GM23248 (cell line): ENCODE data around the gene ERI2. TPM values are rescaled to one million over a fixed set of nuclear protein-coding genes. Genes with fewer than 3 reads are reported as not detected.

Experiments
- DNase-seq: peaks from one replicate; pipeline ENCODE4 v3.0.0-alpha.2; 2015
- H2AFZ ChIP-seq: fragments of 200-600 bp; sonication (generic); 2 replicates; pipeline ENCODE4 v1.6.1; 2016; ENCODE audit warnings: antibody characterized with exemption
- H3F3A ChIP-seq: fragments of 200-600 bp; sonication (generic); 2 replicates; pipeline ENCODE4 v1.6.1; 2016; ENCODE audit warnings: mild to moderate bottlenecking, antibody characterized with exemption, mixed run types; ENCODE audit not compliant: insufficient read depth
- H3K27ac ChIP-seq: fragments of 200-600 bp; sonication (generic); 2 replicates; pipeline ENCODE4 v1.5.1; 2016; ENCODE audit warnings: mild to moderate bottlenecking
- H3K27me3 ChIP-seq: fragments of 200-600 bp; sonication (generic); replicated peaks from 2 replicates; pipeline ENCODE4 v1.6.1; 2016; ENCODE audit warnings: mild to moderate bottlenecking; ENCODE audit not compliant: insufficient read depth
- H3K36me3 ChIP-seq: fragments of 200-600 bp; sonication (generic); 2 replicates; pipeline ENCODE4 v1.6.1; 2016; ENCODE audit warnings: low read depth, mild to moderate bottlenecking
- H3K4me1 ChIP-seq: fragments of 200-600 bp; sonication (generic); 2 replicates; pipeline ENCODE4 v1.6.1; 2016; ENCODE audit warnings: mild to moderate bottlenecking; ENCODE audit not compliant: insufficient read depth
- H3K4me2 ChIP-seq: fragments of 200-600 bp; sonication (generic); one replicate; pipeline ENCODE4 v1.6.1; 2016; ENCODE audit warnings: mild to moderate bottlenecking; ENCODE audit not compliant: unreplicated experiment
- H3K4me3 ChIP-seq: fragments of 200-600 bp; sonication (generic); 2 replicates; pipeline ENCODE4 v1.5.1; 2016; ENCODE audit warnings: mild to moderate bottlenecking
- H3K79me2 ChIP-seq: fragments of 200-600 bp; sonication (generic); 2 replicates; pipeline ENCODE4 v1.6.1; 2016; ENCODE audit warnings: mild to moderate bottlenecking; ENCODE audit not compliant: insufficient read depth
- H3K9ac ChIP-seq: fragments of 200-600 bp; sonication (generic); 2 replicates; pipeline ENCODE4 v1.6.1; 2016; ENCODE audit warnings: mild to moderate bottlenecking
- H3K9me2 ChIP-seq: fragments of 200-600 bp; sonication (generic); 2 replicates; pipeline ENCODE4 v1.6.1; 2016; ENCODE audit warnings: mixed run types, mild to moderate bottlenecking, moderate library complexity; ENCODE audit not compliant: insufficient read depth
- H3K9me3 ChIP-seq: fragments of 200-600 bp; sonication (generic); one replicate; pipeline ENCODE4 v1.6.1; 2017; ENCODE audit warnings: low read depth
- H4K20me1 ChIP-seq: fragments of 200-600 bp; sonication (generic); 2 replicates; pipeline ENCODE4 v1.6.0; 2016; ENCODE audit not compliant: insufficient read depth
- EZH2 ChIP-seq: fragments of 200-600 bp; sonication (generic); IDR thresholded peaks from 2 replicates; pipeline ENCODE4 v1.6.1; 2018; ENCODE audit warnings: antibody characterized with exemption, mild to moderate bottlenecking; ENCODE audit not compliant: insufficient read depth, poor library complexity, severe bottlenecking
- EZH2phosphoT487 ChIP-seq: fragments of 200-600 bp; sonication (generic); IDR thresholded peaks from 2 replicates; pipeline ENCODE4 v1.6.1; 2018; ENCODE audit warnings: antibody characterized with exemption, moderate library complexity, mild to moderate bottlenecking, low read depth; ENCODE audit not compliant: insufficient read depth
- WGBS, 2 experiments: methylation state at CpG; one replicate each; pipeline ENCODE4 v1.1.6; 2015 to 2017; ENCODE audit warnings: low lambda C conversion rate in 2 of 2, low coverage in 1 of 2; ENCODE audit errors: missing lambda C conversion rate in 2 of 2; 5-methylcytosine and 5-hydroxymethylcytosine counted together
- in situ Hi-C: fragments of 300-500 bp; cut with MboI; formaldehyde crosslinking; loops from 2 replicates; pipeline ENCODE4 v1.15.0; 2020
- polyA plus RNA-seq: library from polyadenylated mRNA; unstranded; fragments of >200 nt; fragmentation: Nextera tagmentation; extraction: Ambion mirVana; gene quantifications from 2 replicates; pipeline ENCODE4 v1.2.1, GENCODE V29; 2016
- small RNA-seq: library from RNA; depleted of rRNA; stranded (forward); fragments of <200 nt; gene quantifications from one replicate; pipeline ENCODE3, GENCODE V24; 2014; ENCODE audit warnings: low read depth, low replicate concordance
- total RNA-seq: library from RNA; depleted of rRNA; stranded (reverse); fragments of >200 nt; shearing (Covaris generic); gene quantifications from 2 replicates; pipeline ENCODE4 v1.2.3, GENCODE V29; 2014; rRNA removed

Gene ERI2
- total and polyA plus RNA-seq, 2 experiments from 2014 or later: 13.2 to 13.6 TPM

DNA sequence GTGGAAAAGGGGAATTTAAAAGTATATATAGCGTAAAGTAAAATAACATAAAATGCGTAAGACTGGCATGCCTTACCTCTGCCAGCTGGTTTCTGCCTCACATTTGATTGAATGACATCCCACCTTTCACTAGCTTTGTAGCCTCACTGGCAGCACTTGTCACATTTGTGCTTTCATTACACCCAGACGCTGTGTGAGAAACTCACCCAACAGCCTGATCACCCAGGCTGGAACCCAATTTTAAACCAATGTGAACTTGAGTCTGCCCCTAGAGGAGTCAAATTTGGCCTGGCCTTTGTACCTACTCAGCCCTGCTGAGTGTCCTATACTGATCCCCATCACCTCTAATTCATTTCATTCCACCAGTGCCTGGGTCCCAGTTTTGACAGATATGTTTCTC is 59.8 kb downstream of the ERI2 start:
- Histone ChIP-seq H3K79me2 (no peaks in the 10 kb centered on the region), H3K36me3 (no peaks in the 10 kb centered on the region), H4K20me1 (no peaks in the 10 kb centered on the region), H3K27ac (no peak overlapping the region), H3F3A (no peaks in the 10 kb centered on the region), H3K9ac (no peak overlapping the region), H3K9me2 (no peaks in the 10 kb centered on the region), H3K9me3 (no peaks in the 10 kb centered on the region), H3K4me1 (no peaks in the 10 kb centered on the region), H3K27me3 (no peaks in the 10 kb centered on the region), H2AFZ (no peak overlapping the region), H3K4me2 (no peak overlapping the region), H3K4me3 (no peak overlapping the region)
- 84 to 87% methylated on average over 3 of the region's 3 CpGs for WGBS, 2 experiments
- TF ChIP-seq EZH2 (no peak), EZH2phosphoT487 (no peak)
- DNase-seq: no peak
- in situ Hi-C loops: no loop called here

Small RNA genes lying within 50 kb of the gene (small RNA-seq; reads per million reads assigned to genes)
- gene RF00618 (not detected), gene RNU6-944P (not detected)

Other genes starting within 250 kb of the ERI2 start
- gene ACSM2B, start 230.1 kb downstream of the ERI2 start, total RNA-seq: not detected in 2 replicates
- gene ACSM2B, start 230.1 kb downstream of the ERI2 start, polyA plus RNA-seq: not detected in 2 replicates
- not detected in 2 replicates for gene ACSM1, start 108.8 kb downstream of the ERI2 start, total RNA-seq
- not detected in 2 replicates for gene ACSM1, start 108.8 kb downstream of the ERI2 start, polyA plus RNA-seq
- gene THUMPD1, start 64.7 kb downstream of the ERI2 start, total RNA-seq: 24.5 and 42.9 TPM in 2 replicates
- 25.0 and 25.4 TPM in 2 replicates for gene THUMPD1, start 64.7 kb downstream of the ERI2 start, polyA plus RNA-seq
- 0.65 and 2.1 TPM in 2 replicates for gene ACSM3, start 42.5 kb downstream of the ERI2 start, total RNA-seq
- gene ACSM3, start 42.5 kb downstream of the ERI2 start, polyA plus RNA-seq: 0.60 and 1.7 TPM in 2 replicates
- 7.0 and 11.0 TPM in 2 replicates for gene REXO5, start 55 bp upstream of the ERI2 start, total RNA-seq
- gene REXO5, start 55 bp upstream of the ERI2 start, polyA plus RNA-seq: 3.4 and 3.5 TPM in 2 replicates
- gene DCUN1D3, start 93.9 kb upstream of the ERI2 start, total RNA-seq: 34.4 and 35.2 TPM in 2 replicates
- 15.2 and 15.3 TPM in 2 replicates for gene DCUN1D3, start 93.9 kb upstream of the ERI2 start, polyA plus RNA-seq
- gene LYRM1, start 94.3 kb upstream of the ERI2 start, total RNA-seq: 32.1 and 32.2 TPM in 2 replicates
- gene LYRM1, start 94.3 kb upstream of the ERI2 start, polyA plus RNA-seq: 37.6 and 40.9 TPM in 2 replicates